Endodermal cell (in vitro differentiated cells): Measurements from ENCODE around the gene SUPT4H1. TPM values are rescaled to one million over a fixed set of nuclear protein-coding genes. Genes with fewer than 3 reads are reported as not detected.
A peak's percentile ranks its signal among the peaks of the same experiment; 100 is the strongest.

Source experiments
- DNase-seq: peaks from one replicate; pipeline ENCODE4 v3.0.0-alpha.2; 2017
- H3K27ac ChIP-seq: 2 replicates; pipeline ENCODE4 v1.5.1; 2013; ENCODE audit warnings: mild to moderate bottlenecking, low read depth, low read length, moderate library complexity
- H3K27me3 ChIP-seq: 2 replicates; pipeline ENCODE4 v1.6.1; 2013; ENCODE audit warnings: mild to moderate bottlenecking, low read length, moderate library complexity; ENCODE audit not compliant: insufficient read depth, control insufficient read depth, poor library complexity, severe bottlenecking
- H3K36me3 ChIP-seq: 2 replicates; pipeline ENCODE4 v1.7.0; 2013; ENCODE audit warnings: mild to moderate bottlenecking, low read length, moderate library complexity; ENCODE audit not compliant: control insufficient read depth, insufficient read depth
- H3K4me1 ChIP-seq: one replicate; pipeline ENCODE4 v1.7.0; 2013; ENCODE audit warnings: low read length; ENCODE audit not compliant: control insufficient read depth, insufficient read depth
- H3K4me3 ChIP-seq: 2 replicates; pipeline ENCODE4 v1.5.1; 2013; ENCODE audit warnings: mild to moderate bottlenecking, low read length, moderate library complexity
- H3K9ac ChIP-seq: 2 replicates; pipeline ENCODE4 v1.6.1; 2013; ENCODE audit warnings: mild to moderate bottlenecking, low read length, moderate library complexity; ENCODE audit not compliant: poor library complexity, severe bottlenecking; ENCODE audit errors: extremely low read depth
- H3K9me3 ChIP-seq: 2 replicates; pipeline ENCODE4 v1.6.1; 2013; ENCODE audit warnings: mild to moderate bottlenecking, low read length, moderate library complexity; ENCODE audit not compliant: control insufficient read depth
- H3K27ac Mint-ChIP-seq: 2 replicates; pipeline ENCODE4 v1.8.0; 2020; ENCODE audit warnings: mixed read lengths
- H3K27me3 Mint-ChIP-seq: 2 replicates; pipeline ENCODE4 v1.8.0; 2021; ENCODE audit warnings: mild to moderate bottlenecking, mixed read lengths; ENCODE audit not compliant: insufficient read depth
- H3K36me3 Mint-ChIP-seq: 2 replicates; pipeline ENCODE4 v1.8.0; 2020; ENCODE audit warnings: low read depth, mixed read lengths
- H3K4me1 Mint-ChIP-seq: 2 replicates; pipeline ENCODE4 v1.8.0; 2020; ENCODE audit warnings: mixed read lengths
- H3K4me3 Mint-ChIP-seq: 2 replicates; pipeline ENCODE4 v1.8.0; 2020; ENCODE audit warnings: mild to moderate bottlenecking, moderate library complexity, mixed read lengths
- H3K9me3 Mint-ChIP-seq: 2 replicates; pipeline ENCODE4 v1.8.0; 2020; ENCODE audit warnings: mild to moderate bottlenecking, mixed read lengths
- CTCF ChIP-seq: fragments of 200-600 bp; sonication (generic); conservative IDR thresholded peaks from 2 replicates; pipeline ENCODE4 v1.5.0; 2021; ENCODE audit warnings: antibody characterized with exemption, mild to moderate bottlenecking
- WGBS, 2 experiments: methylation state at CpG; one replicate each; pipeline versions ENCODE4 v1.1.5 to v1.1.7; 2013; ENCODE audit warnings: missing lambda C conversion rate in 2 of 2, mixed read lengths in 1 of 2; ENCODE audit not compliant: insufficient coverage in 1 of 2, insufficient read length in 1 of 2; 5-methylcytosine and 5-hydroxymethylcytosine counted together
- total RNA-seq, 2 donors: library from RNA; stranded (reverse); fragmentation: NEBNext Ultra II Directional in 1 of 2; extraction: Animal tissue kit (Norgen Biotek cat#: 25700) in 1 of 2; gene quantifications; 2 replicates in 1 of 2; 3 replicates in 1 of 2; pipeline ENCODE4 v1.2.1, GENCODE V29; 2021

SUPT4H1 gene
- total RNA-seq, 2 donors from 2014 or later = 97.2 to 98.8 TPM

- Mint-ChIP-seq H3K9me3 (no peaks in the 10 kb centered on the region), H3K36me3 (peaks cover 4% of the 10 kb centered on the region), H3K4me3 (no peak overlapping the region), H3K27me3 (no peaks in the 10 kb centered on the region), H3K27ac (no peak overlapping the region), H3K4me1 (peaks cover 6% of the 10 kb centered on the region)
- Histone ChIP-seq H3K36me3 (no peaks in the 10 kb centered on the region), H3K9ac (no peak overlapping the region), H3K27me3 (no peaks in the 10 kb centered on the region), H3K4me1 (no peaks in the 10 kb centered on the region), H3K9me3 (no peaks in the 10 kb centered on the region), H3K27ac (no peak overlapping the region), H3K4me3 (no peak overlapping the region)
- no peak for TF ChIP-seq CTCF
- no peak for DNase-seq
- WGBS, 2 experiments = 86 to 100% methylated on average over 1 of the region's 1 CpG
Measured at GRCh38 chr17:58356231-58356630, 4.2 kb upstream of the SUPT4H1 start.

GRCh38 chr17:58354541-58355216 lies 2.7 kb upstream of the SUPT4H1 start:
- Histone ChIP-seq H3K4me3 (no peak overlapping the region), H3K27ac (no peak overlapping the region), H3K4me1 (no peaks in the 10 kb centered on the region), H3K9ac (no peak overlapping the region), H3K9me3 (no peaks in the 10 kb centered on the region), H3K36me3 (peaks cover 3% of the 10 kb centered on the region), H3K27me3 (no peaks in the 10 kb centered on the region)
- H3K27me3 Mint-ChIP-seq = no peaks in the 10 kb centered on the region
- H3K36me3 Mint-ChIP-seq = peaks cover 8% of the 10 kb centered on the region
- TF ChIP-seq CTCF = no peak
- H3K27ac Mint-ChIP-seq = no peak overlapping the region
- no peak overlapping the region for H3K4me3 Mint-ChIP-seq
- 78 to 94% methylated on average over 2 to 6 of the region's 6 CpGs for WGBS, 2 experiments
- no peaks in the 10 kb centered on the region for H3K9me3 Mint-ChIP-seq
- H3K4me1 Mint-ChIP-seq = peaks cover 7% of the 10 kb centered on the region
- DNase-seq = no peak

- Histone ChIP-seq H3K4me3 (peak overlapping the region; percentile 88), H3K4me1 (no peaks in the 10 kb centered on the region), H3K27ac (no peak overlapping the region), H3K9ac (no peak overlapping the region), H3K9me3 (no peaks in the 10 kb centered on the region), H3K36me3 (peaks cover 16% of the 10 kb centered on the region), H3K27me3 (no peaks in the 10 kb centered on the region)
- H3K4me1 Mint-ChIP-seq = peaks cover 8% of the 10 kb centered on the region
- no peak for TF ChIP-seq CTCF
- H3K9me3 Mint-ChIP-seq = no peaks in the 10 kb centered on the region
- H3K27ac Mint-ChIP-seq = no peak overlapping the region
- DNase-seq = no peak
- H3K36me3 Mint-ChIP-seq = peaks cover 21% of the 10 kb centered on the region
- 98% methylated on average over 2 of the region's 4 CpGs; no CpG with 5 or more reads in 1 of the 2 experiments for WGBS, 2 experiments
- H3K4me3 Mint-ChIP-seq = peak overlapping the region; percentile 99
- no peaks in the 10 kb centered on the region for H3K27me3 Mint-ChIP-seq
Measured at GRCh38 chr17:58353389-58353825, 1.4 kb upstream of the SUPT4H1 start.
